Anterior cingulate cortex (tissue), 58 donors: Measurements from ENCODE around the gene MAP3K20.
A peak's percentile ranks its signal among the peaks of the same experiment; 100 is the strongest.
"Not testable (repeated sequence)": the region's sequence is repeated elsewhere in the genome, so short reads cannot be mapped to it uniquely, and the experiment has no call there.

Experiments used
- DNase-seq, 58 donors: peaks; one replicate each; lab custom pipeline; 2025; lab: John Stamatoyannopoulos, UW

MAP3K20 gene

GRCh38 chr2:173117678-173118077 is 42.0 kb downstream of the MAP3K20 start:
- DNase-seq: no peak

GRCh38 chr2:173118395-173118794 is 42.7 kb downstream of the MAP3K20 start:
- no peak for DNase-seq

GRCh38 chr2:173119069-173119807 is 43.6 kb downstream of the MAP3K20 start:
- no peak for DNase-seq

- DNase-seq: no peak
Measured at GRCh38 chr2:173119944-173120343, 44.3 kb downstream of the MAP3K20 start.

- no peak for DNase-seq
Measured at GRCh38 chr2:173122936-173123335, 47.3 kb downstream of the MAP3K20 start.

- DNase-seq: no peak
Measured at GRCh38 chr2:173124441-173124840, 48.8 kb downstream of the MAP3K20 start.

- no peak for DNase-seq
Measured at GRCh38 chr2:173126819-173127218, 51.2 kb downstream of the MAP3K20 start.

GRCh38 chr2:173128132-173128531 is 52.5 kb downstream of the MAP3K20 start:
- DNase-seq: not testable (repeated sequence)

GRCh38 chr2:173130496-173131465 is 55.1 kb downstream of the MAP3K20 start:
- no peak for DNase-seq

GRCh38 chr2:173132531-173132930 is 56.9 kb downstream of the MAP3K20 start:
- no peak for DNase-seq

- peak in 1 of 58 donors; percentile 5 for DNase-seq
Measured at GRCh38 chr2:173134703-173135102, 59.1 kb downstream of the MAP3K20 start.

GRCh38 chr2:173136067-173136466 is 60.4 kb downstream of the MAP3K20 start:
- DNase-seq: no peak

GRCh38 chr2:173136599-173136998 is 61.0 kb downstream of the MAP3K20 start:
- no peak for DNase-seq

GRCh38 chr2:173137610-173138009 is 62.0 kb downstream of the MAP3K20 start:
- DNase-seq: no peak

- no peak for DNase-seq
Measured at GRCh38 chr2:173138962-173139361, 63.3 kb downstream of the MAP3K20 start.

GRCh38 chr2:173141666-173142065 is 66.0 kb downstream of the MAP3K20 start:
- no peak for DNase-seq

- DNase-seq: no peak
Measured at GRCh38 chr2:173145454-173145853, 69.8 kb downstream of the MAP3K20 start.

GRCh38 chr2:173146590-173146989 is 70.9 kb downstream of the MAP3K20 start:
- no peak for DNase-seq

GRCh38 chr2:173148520-173148919 is 72.9 kb downstream of the MAP3K20 start:
- no peak for DNase-seq

GRCh38 chr2:173149491-173149890 is 73.8 kb downstream of the MAP3K20 start:
- no peak for DNase-seq

GRCh38 chr2:173150087-173150486 is 74.4 kb downstream of the MAP3K20 start:
- no peak for DNase-seq
